ENCODE data around the gene CST9L. TPM values are rescaled to one million over a fixed set of nuclear protein-coding genes. Genes with fewer than 3 reads are reported as not detected.

Gene CST9L
- total RNA-seq, 1 experiment from 2014 or later, result not detected

DNA sequence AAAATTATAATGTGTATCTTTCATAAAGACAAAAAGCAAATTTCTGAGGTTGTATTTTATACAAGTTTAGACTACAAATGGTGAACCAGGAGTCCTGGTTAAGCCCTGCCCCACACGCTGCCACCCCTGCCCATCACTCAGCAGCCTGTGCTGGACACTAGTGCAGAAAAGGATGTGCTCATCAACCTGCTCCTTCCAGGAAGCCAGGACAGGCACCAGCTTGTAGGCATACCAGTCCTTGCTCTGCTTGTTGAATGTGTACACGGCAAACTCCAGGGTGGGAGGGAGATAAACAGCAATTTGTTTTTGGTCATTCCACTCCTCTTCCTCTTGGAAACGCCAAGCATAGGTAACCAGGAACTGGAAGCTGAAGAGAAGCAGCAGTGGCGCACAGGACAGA lies 18.1 kb downstream of the CST9L start:
- no peaks in the 10 kb centered on the region for H4K20me1 ChIP-seq (ENCODE audit: insufficient read depth)
- H3K27ac ChIP-seq, result no peak overlapping the region
- no peaks in the 10 kb centered on the region for H3K4me1 ChIP-seq (replicated peaks; ENCODE audit: insufficient read depth)
- H3F3A ChIP-seq (ENCODE audit: insufficient read depth, low read depth), result no peaks in the 10 kb centered on the region
- BruUV-seq (replicated peaks), result no TSS peak
- H2AFZ ChIP-seq, result no peak overlapping the region
- DNase-seq, result no peak
- TF ChIP-seq EZH2 (IDR thresholded peaks at IDR 0.05; ENCODE audit: low read depth), result no peak
- TF ChIP-seq CTCF (conservative IDR thresholded peaks at IDR 0.05), result no peak
- no peaks in the 10 kb centered on the region for H3K79me2 ChIP-seq (ENCODE audit: low read depth)
- POLR2A ChIA-PET (ENCODE audit: unreplicated experiment), result no interaction called here
- no peak overlapping the region for H3K4me3 ChIP-seq
- no peaks in the 10 kb centered on the region; the same call in 1 of the 2 replicates for H3K9me3 ChIP-seq (ENCODE audit: insufficient read depth, low read depth)
- intact Hi-C loops (cut with micrococcal nuclease; ENCODE audit: unreplicated experiment), result no loop called here
- H3K4me2 ChIP-seq, result no peak overlapping the region
- H3K9me2 ChIP-seq (ENCODE audit: insufficient read depth), result no peaks in the 10 kb centered on the region
- peaks cover 32% of the 10 kb centered on the region for H3K27me3 ChIP-seq (ENCODE audit: insufficient read depth, low read depth)
- no peaks in the 10 kb centered on the region for H3K36me3 ChIP-seq (ENCODE audit: low read depth)
- CTCF ChIA-PET, result no interaction called here

DNA sequence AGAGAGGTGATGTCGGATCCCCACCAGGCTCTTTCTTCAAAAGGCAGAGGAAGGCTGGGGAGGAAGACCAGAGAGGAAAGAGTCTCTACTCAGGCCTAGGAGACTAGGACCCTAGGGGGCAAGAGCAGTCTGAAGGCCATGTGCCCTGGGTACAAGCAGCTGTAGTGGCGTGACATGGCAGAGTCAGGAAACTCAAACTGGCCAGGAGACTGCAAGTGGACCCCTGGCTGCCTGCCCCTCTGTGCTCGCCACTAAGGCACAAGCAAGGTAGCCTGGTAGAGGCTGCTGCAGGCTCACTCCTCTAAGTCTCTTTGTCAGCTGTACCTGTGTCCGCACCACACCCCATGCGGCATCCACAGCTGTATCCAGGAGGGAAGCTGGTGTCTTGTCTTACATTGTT lies 19.9 kb downstream of the CST9L start:
- intact Hi-C loops (cut with micrococcal nuclease; ENCODE audit: unreplicated experiment), result no loop called here
- DNase-seq, result no peak
- Histone ChIP-seq H3K4me3 (no peak overlapping the region), H3K27ac (no peak overlapping the region), H3K4me2 (no peak overlapping the region), H4K20me1 (ENCODE audit: insufficient read depth) (no peaks in the 10 kb centered on the region), H2AFZ (no peak overlapping the region), H3F3A (ENCODE audit: insufficient read depth, low read depth) (no peaks in the 10 kb centered on the region), H3K27me3 (ENCODE audit: insufficient read depth, low read depth) (peaks cover 30% of the 10 kb centered on the region), H3K9me2 (ENCODE audit: insufficient read depth) (no peaks in the 10 kb centered on the region), H3K79me2 (ENCODE audit: low read depth) (no peaks in the 10 kb centered on the region), H3K9me3 (ENCODE audit: insufficient read depth, low read depth) (no peaks in the 10 kb centered on the region), H3K4me1 (replicated peaks; ENCODE audit: insufficient read depth) (no peaks in the 10 kb centered on the region), H3K36me3 (ENCODE audit: low read depth) (no peaks in the 10 kb centered on the region)
- TF ChIP-seq CTCF (conservative IDR thresholded peaks at IDR 0.05) (no peak), EZH2 (IDR thresholded peaks at IDR 0.05; ENCODE audit: low read depth) (no peak)
- CTCF ChIA-PET, result no interaction called here
- no TSS peak for BruUV-seq (replicated peaks)
- POLR2A ChIA-PET (ENCODE audit: unreplicated experiment), result no interaction called here

DNA sequence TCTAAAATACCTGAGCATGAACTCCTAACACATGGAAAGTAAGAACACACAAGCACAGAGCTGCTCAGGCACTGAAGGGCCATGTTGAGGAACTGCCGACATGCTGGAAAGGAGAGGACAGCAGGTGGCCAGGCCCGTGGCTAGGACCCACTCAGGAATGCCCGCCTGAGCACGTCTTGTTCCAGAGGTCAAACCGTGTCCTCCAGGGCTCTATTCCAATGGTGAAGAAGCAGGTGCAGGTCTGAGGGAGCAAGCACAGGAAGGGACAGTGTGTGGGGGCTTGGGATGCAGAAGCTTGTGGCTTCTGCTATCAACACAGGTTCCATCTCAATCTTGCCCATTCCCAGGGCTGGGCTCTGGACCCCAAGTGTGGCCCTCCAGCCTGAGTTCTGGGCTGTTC lies 20.7 kb downstream of the CST9L start:
- Histone ChIP-seq H4K20me1 (ENCODE audit: insufficient read depth) (no peaks in the 10 kb centered on the region), H3K4me2 (no peak overlapping the region), H3F3A (ENCODE audit: insufficient read depth, low read depth) (no peaks in the 10 kb centered on the region), H3K27ac (no peak overlapping the region), H3K36me3 (ENCODE audit: low read depth) (no peaks in the 10 kb centered on the region), H2AFZ (no peak overlapping the region), H3K4me3 (no peak overlapping the region), H3K27me3 (ENCODE audit: insufficient read depth, low read depth) (peaks cover 30% of the 10 kb centered on the region), H3K9me3 (ENCODE audit: insufficient read depth, low read depth) (no peaks in the 10 kb centered on the region), H3K9me2 (ENCODE audit: insufficient read depth) (no peaks in the 10 kb centered on the region), H3K79me2 (ENCODE audit: low read depth) (no peaks in the 10 kb centered on the region), H3K4me1 (replicated peaks; ENCODE audit: insufficient read depth) (no peaks in the 10 kb centered on the region)
- BruUV-seq (replicated peaks), result no TSS peak
- ChIA-PET CTCF (no interaction called here), POLR2A (ENCODE audit: unreplicated experiment) (no interaction called here)
- intact Hi-C loops (cut with micrococcal nuclease; ENCODE audit: unreplicated experiment), result no loop called here
- no peak for TF ChIP-seq CTCF (conservative IDR thresholded peaks at IDR 0.05)
- no peak for TF ChIP-seq EZH2 (IDR thresholded peaks at IDR 0.05; ENCODE audit: low read depth)
- no peak for DNase-seq
